CD14-positive monocyte (primary cell): Measurements from ENCODE around the gene SLC4A4. TPM values are rescaled to one million over a fixed set of nuclear protein-coding genes. Genes with fewer than 3 reads are reported as not detected.

Experiments used
- DNase-seq, 3 donors: peaks; one replicate each; pipeline ENCODE4 v3.0.0-alpha.2; 2011 to 2022
- H2AFZ ChIP-seq: 2 replicates; pipeline ENCODE4 v1.6.0; 2012; ENCODE audit warnings: mild to moderate bottlenecking, low read depth, low read length, inconsistent platforms; ENCODE audit not compliant: insufficient read depth, poor library complexity, severe bottlenecking
- H3K27ac ChIP-seq, 2 donors: 1 replicate in 1 of 2; 2 replicates in 1 of 2; pipeline ENCODE4 v1.5.1; 2012 to 2013; ENCODE audit warnings: low read length in 2 of 2, control low read depth in 1 of 2, inconsistent platforms in 1 of 2, low read depth in 1 of 2, mild to moderate bottlenecking in 1 of 2
- H3K27me3 ChIP-seq, 2 donors: one replicate each; pipeline versions ENCODE4 v1.6.0 to v1.6.1; 2011 to 2013; ENCODE audit warnings: low read length in 2 of 2; ENCODE audit not compliant: control insufficient read depth in 2 of 2, insufficient read depth in 2 of 2
- H3K36me3 ChIP-seq, 2 donors: replicated peaks in 1 of 2; 1 replicate in 1 of 2; 2 replicates in 1 of 2; pipeline versions ENCODE4 v1.5.1 to v1.6.1; 2012 to 2013; ENCODE audit warnings: low read length in 2 of 2, control low read depth in 1 of 2, inconsistent platforms in 1 of 2, mild to moderate bottlenecking in 1 of 2; ENCODE audit not compliant: insufficient read depth in 2 of 2, control insufficient read depth in 1 of 2
- H3K4me1 ChIP-seq, 2 donors: 1 replicate in 1 of 2; 2 replicates in 1 of 2; pipeline versions ENCODE4 v1.5.1 to v1.6.1; 2012 to 2013; ENCODE audit warnings: low read length in 2 of 2, control low read depth in 1 of 2, inconsistent platforms in 1 of 2, mild to moderate bottlenecking in 1 of 2, moderate library complexity in 1 of 2; ENCODE audit not compliant: insufficient read depth in 2 of 2, control insufficient read depth in 1 of 2
- H3K4me2 ChIP-seq: replicated peaks from 2 replicates; pipeline ENCODE3; 2012; ENCODE audit warnings: low read length, moderate library complexity, mild to moderate bottlenecking; ENCODE audit not compliant: poor library complexity, severe bottlenecking; ENCODE audit errors: extremely low read depth
- H3K4me3 ChIP-seq, 3 experiments: fragments of 200-600 bp in 1 of 3; sonication (generic) in 1 of 3; replicated peaks in 1 of 3; 1 replicate in 2 of 3; 2 replicates in 1 of 3; pipeline ENCODE4 v1.5.1; 2011 to 2013; ENCODE audit warnings: low read length in 3 of 3, mild to moderate bottlenecking in 3 of 3, control low read depth in 2 of 3, low read depth in 2 of 3, inconsistent platforms in 1 of 3, moderate library complexity in 1 of 3
- H3K79me2 ChIP-seq: 2 replicates; pipeline ENCODE4 v1.6.0; 2012; ENCODE audit warnings: mild to moderate bottlenecking, control low read depth, inconsistent platforms, low read length, moderate library complexity; ENCODE audit not compliant: insufficient read depth
- H3K9ac ChIP-seq: 2 replicates; pipeline ENCODE4 v1.6.0; 2017; ENCODE audit warnings: low read length, mild to moderate bottlenecking; ENCODE audit not compliant: insufficient read depth, poor library complexity, severe bottlenecking
- H3K9me3 ChIP-seq, 2 donors: replicated peaks in 1 of 2; 1 replicate in 1 of 2; 2 replicates in 1 of 2; pipeline versions ENCODE4 v1.5.1 to v1.6.1; 2012 to 2013; ENCODE audit warnings: low read length in 2 of 2, control low read depth in 1 of 2; ENCODE audit not compliant: control insufficient read depth in 1 of 2, insufficient read depth in 1 of 2
- H4K20me1 ChIP-seq: 2 replicates; pipeline ENCODE4 v1.6.0; 2012; ENCODE audit warnings: mild to moderate bottlenecking, low read length, control low read depth, moderate library complexity; ENCODE audit not compliant: insufficient read depth
- H3K27ac Mint-ChIP-seq, 7 donors: one replicate each; pipeline ENCODE4 v1.8.0; 2020; ENCODE audit warnings: mild to moderate bottlenecking in 7 of 7, mixed read lengths in 7 of 7, moderate library complexity in 6 of 7, inconsistent platforms in 2 of 7
- H3K27me3 Mint-ChIP-seq, 3 donors: one replicate each; pipeline ENCODE4 v1.8.0; 2021 to 2022; ENCODE audit warnings: low read depth in 3 of 3, mild to moderate bottlenecking in 3 of 3, mixed read lengths in 3 of 3, moderate library complexity in 3 of 3, inconsistent platforms in 1 of 3
- H3K36me3 Mint-ChIP-seq, 2 donors: one replicate each; pipeline ENCODE4 v1.8.0; 2020; ENCODE audit warnings: mixed read lengths in 2 of 2, inconsistent platforms in 1 of 2, mild to moderate bottlenecking in 1 of 2
- H3K4me1 Mint-ChIP-seq: one replicate; pipeline ENCODE4 v1.8.0; 2020; ENCODE audit warnings: mild to moderate bottlenecking, mixed read lengths
- H3K4me3 Mint-ChIP-seq, 2 donors: one replicate each; pipeline ENCODE4 v1.8.0; 2020; ENCODE audit warnings: mild to moderate bottlenecking in 2 of 2, mixed read lengths in 2 of 2, moderate library complexity in 1 of 2
- H3K9me3 Mint-ChIP-seq, 7 donors: one replicate each; pipeline ENCODE4 v1.8.0; 2020 to 2022; ENCODE audit warnings: mixed read lengths in 7 of 7, mild to moderate bottlenecking in 6 of 7, moderate library complexity in 6 of 7, inconsistent platforms in 2 of 7
- CTCF ChIP-seq: fragments of 200-600 bp; IDR thresholded peaks from one replicate; pipeline ENCODE4 v1.8.0; 2022; ENCODE audit warnings: antibody characterized with exemption, mild to moderate bottlenecking
- WGBS: methylation state at CpG from one replicate; pipeline ENCODE4 v1.1.5; 2013; ENCODE audit warnings: missing lambda C conversion rate; ENCODE audit not compliant: insufficient coverage; 5-methylcytosine and 5-hydroxymethylcytosine counted together
- intact Hi-C, 2 donors: fragments of 100-400 bp; cut with micrococcal nuclease; formaldehyde crosslinking; loops; one replicate each; pipeline versions ENCODE4 v1.15.0 to v1.15.1; 2023
- polyA plus RNA-seq, 3 donors: library from polyadenylated mRNA; depleted of rRNA in 1 of 3; unstranded in 2 of 3; stranded (reverse) in 1 of 3; fragments of 300-500 nt in 2 of 3; fragments of >200 nt in 1 of 3; fragmentation: Illumina TruSeq in 2 of 3; gene quantifications; 1 replicate in 2 of 3; 2 replicates in 1 of 3; pipeline ENCODE4 v1.2.3, GENCODE V29; 2012 to 2021

SLC4A4 gene
- polyA plus RNA-seq, 3 donors = 0.03 TPM; not detected in 2

DNA sequence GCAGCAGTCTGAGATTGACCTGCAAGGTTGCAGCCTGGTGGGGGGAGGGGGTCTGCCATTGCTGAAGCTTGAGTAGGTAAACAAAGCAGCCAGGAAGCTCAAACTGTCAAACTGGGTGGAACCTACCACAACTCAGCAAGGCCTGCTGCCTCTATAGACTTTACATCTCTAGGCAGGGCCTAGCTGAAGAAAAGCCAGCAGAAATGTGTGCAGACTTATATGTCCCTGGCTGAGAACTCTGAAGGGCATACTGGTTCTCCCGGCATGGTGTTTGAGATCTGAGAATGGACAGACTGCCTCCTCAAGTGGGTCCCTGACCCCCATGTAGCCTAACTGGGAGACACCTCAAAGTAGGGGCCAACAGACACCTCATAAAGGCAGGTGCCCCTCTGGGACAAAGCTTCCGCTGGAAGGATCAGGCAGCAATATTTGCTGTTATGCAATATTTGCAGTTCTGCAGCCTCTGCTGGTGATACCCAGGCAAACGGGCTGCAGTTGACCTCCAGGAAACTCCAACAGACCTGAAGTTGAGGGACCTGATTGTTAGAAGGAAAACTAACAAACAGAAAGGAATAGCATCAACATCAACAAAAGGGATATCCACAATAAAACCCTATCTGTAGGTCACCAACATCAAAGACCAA, 277.5 kb downstream of the SLC4A4 start:
- Mint-ChIP-seq H3K4me3 (no peak overlapping the region), H3K27me3 (peaks cover 0 to 2% (median 0%) of the 10 kb centered on the region in 3 donors), H3K9me3 (peaks cover 5 to 11% (median 8%) of the 10 kb centered on the region in 7 donors), H3K36me3 (no peaks in the 10 kb centered on the region), H3K4me1 (no peaks in the 10 kb centered on the region), H3K27ac (no peak overlapping the region)
- Histone ChIP-seq H3K4me2 (no peak overlapping the region), H3K4me3 (no peak overlapping the region), H3K79me2 (no peaks in the 10 kb centered on the region), H3K4me1 (no peaks in the 10 kb centered on the region), H4K20me1 (no peaks in the 10 kb centered on the region), H3K9ac (no peak overlapping the region), H3K36me3 (no peaks in the 10 kb centered on the region), H3K27ac (no peak overlapping the region), H2AFZ (no peak overlapping the region), H3K27me3 (no peaks in the 10 kb centered on the region), H3K9me3 (peaks cover 0 to 19% of the 10 kb centered on the region in 2 donors)
- DNase-seq = no peak
- 94% methylated on average over 2 of the region's 3 CpGs for WGBS
- no peak for TF ChIP-seq CTCF
- intact Hi-C loops = no loop called here
